Neural cell (in vitro differentiated cells): ENCODE data around the gene EGFL7. TPM values are rescaled to one million over a fixed set of nuclear protein-coding genes. Genes with fewer than 3 reads are reported as not detected.

ENCODE experiments used
- H2AFZ ChIP-seq: fragments of 200-600, 300-800 bp; sonication (generic), shearing (Covaris generic); 2 replicates; pipeline ENCODE4 v1.6.0; 2014; ENCODE audit warnings: low read depth, mild to moderate bottlenecking, antibody characterized with exemption, low read length, moderate library complexity
- H3F3A ChIP-seq: fragments of 200-600 bp; shearing (Covaris generic); 2 replicates; pipeline ENCODE4 v1.6.1; 2016; ENCODE audit warnings: mild to moderate bottlenecking, moderate library complexity, mixed read lengths, antibody characterized with exemption, low read length; ENCODE audit not compliant: insufficient read depth, poor library complexity, severe bottlenecking
- H3K27ac ChIP-seq: fragments of 200-600, 300-800 bp; sonication (generic), shearing (Covaris generic); 2 replicates; pipeline ENCODE4 v1.5.1; 2014; ENCODE audit warnings: mild to moderate bottlenecking, low read length, moderate library complexity
- H3K27me3 ChIP-seq: fragments of 300-800, 200-600 bp; sonication (generic), shearing (Covaris generic); 2 replicates; pipeline ENCODE4 v1.6.0; 2014; ENCODE audit warnings: mild to moderate bottlenecking, low read depth, low read length, moderate library complexity; ENCODE audit not compliant: insufficient read depth
- H3K36me3 ChIP-seq: fragments of 300-800, 200-600 bp; sonication (generic), shearing (Covaris generic); 2 replicates; pipeline ENCODE4 v1.5.1; 2014; ENCODE audit warnings: mild to moderate bottlenecking, antibody characterized with exemption, low read length, moderate library complexity; ENCODE audit not compliant: insufficient read depth
- H3K4me2 ChIP-seq: fragments of 300-800, 200-600 bp; sonication (generic), shearing (Covaris generic); 2 replicates; pipeline ENCODE4 v1.6.0; 2014; ENCODE audit warnings: mild to moderate bottlenecking, low read length
- H3K4me3 ChIP-seq: fragments of 300-800, 200-600 bp; sonication (generic), shearing (Covaris generic); 2 replicates; pipeline ENCODE4 v1.5.1; 2014; ENCODE audit warnings: mild to moderate bottlenecking, low read length, moderate library complexity
- H3K79me2 ChIP-seq: fragments of 200-600 bp; shearing (Covaris generic); replicated peaks from 2 replicates; pipeline ENCODE4 v1.6.0; 2014; ENCODE audit warnings: mild to moderate bottlenecking, low read length, moderate library complexity; ENCODE audit not compliant: insufficient read depth
- H3K9ac ChIP-seq: fragments of 300-800, 200-600 bp; sonication (generic), shearing (Covaris generic); 2 replicates; pipeline ENCODE4 v1.6.1; 2016; ENCODE audit warnings: mild to moderate bottlenecking, low read length, mixed read lengths
- H3K9me2 ChIP-seq: fragments of 200-600 bp; shearing (Covaris generic); 2 replicates; pipeline ENCODE4 v1.6.1; 2016; ENCODE audit warnings: mild to moderate bottlenecking, low read length, mixed read lengths; ENCODE audit not compliant: insufficient read depth
- H3K9me3 ChIP-seq: fragments of 200-600, 300-800 bp; sonication (generic), shearing (Covaris generic); 2 replicates; pipeline ENCODE4 v1.6.1; 2016; ENCODE audit warnings: mild to moderate bottlenecking, mixed run types, low read length, moderate library complexity, mixed read lengths
- H4K20me1 ChIP-seq: fragments of 200-600 bp; shearing (Covaris generic); 2 replicates; pipeline ENCODE4 v1.6.1; 2016; ENCODE audit warnings: mild to moderate bottlenecking, mixed run types; ENCODE audit not compliant: insufficient read depth
- EP300 ChIP-seq: fragments of 450-650 bp; conservative IDR thresholded peaks from 2 replicates; pipeline ENCODE4 v1.6.1; 2014; ENCODE audit warnings: antibody characterized with exemption, mild to moderate bottlenecking, moderate library complexity; ENCODE audit not compliant: poor library complexity, severe bottlenecking
- EZH2 ChIP-seq: fragments of 200-600, 300-800 bp; shearing (Covaris generic), sonication (generic); IDR thresholded peaks from 2 replicates; pipeline ENCODE4 v1.6.1; 2014; ENCODE audit warnings: antibody characterized with exemption, low read length, borderline replicate concordance, mild to moderate bottlenecking; ENCODE audit not compliant: insufficient read depth, poor library complexity, severe bottlenecking
- MXI1 ChIP-seq: fragments of 450-650 bp; conservative IDR thresholded peaks from 2 replicates; pipeline ENCODE4 v1.6.1; 2014; ENCODE audit warnings: antibody characterized with exemption, mild to moderate bottlenecking; ENCODE audit not compliant: poor library complexity, severe bottlenecking
- POLR2AphosphoS5 ChIP-seq: IDR thresholded peaks from 2 replicates; pipeline ENCODE4 v1.6.1; 2012
- RAD21 ChIP-seq: fragments of 450-650 bp; conservative IDR thresholded peaks from 2 replicates; pipeline ENCODE4 v1.6.1; 2014; ENCODE audit warnings: antibody characterized with exemption, mild to moderate bottlenecking, moderate library complexity
- SMC3 ChIP-seq: fragments of 450-650 bp; conservative IDR thresholded peaks from 2 replicates; pipeline ENCODE4 v1.6.1; 2014; ENCODE audit warnings: antibody characterized with exemption, mild to moderate bottlenecking, moderate library complexity; ENCODE audit not compliant: poor library complexity
- TAF1 ChIP-seq: IDR thresholded peaks from 2 replicates; pipeline ENCODE4 v1.6.1; 2012; ENCODE audit warnings: low read depth
- polyA plus RNA-seq: library from polyadenylated mRNA; depleted of rRNA; stranded (reverse); fragments of >200 nt; gene quantifications from 2 replicates; pipeline ENCODE4 v1.2.3, GENCODE V29; 2014
- TF ChIP-seq, protein P1 (sequence below): fragments of 450-650 bp; IDR thresholded peaks from 2 replicates; pipeline ENCODE4 v1.5.1; 2014; ENCODE audit warnings: antibody characterized with exemption, mild to moderate bottlenecking, moderate library complexity; ENCODE audit not compliant: poor library complexity, severe bottlenecking
- TF ChIP-seq, protein P2 (sequence below): IDR thresholded peaks from 2 replicates; pipeline ENCODE4 v1.6.1; 2012; ENCODE audit warnings: borderline replicate concordance

Gene EGFL7
- polyA plus RNA-seq, 1 donor from 2014 or later: 12.5 TPM

DNA sequence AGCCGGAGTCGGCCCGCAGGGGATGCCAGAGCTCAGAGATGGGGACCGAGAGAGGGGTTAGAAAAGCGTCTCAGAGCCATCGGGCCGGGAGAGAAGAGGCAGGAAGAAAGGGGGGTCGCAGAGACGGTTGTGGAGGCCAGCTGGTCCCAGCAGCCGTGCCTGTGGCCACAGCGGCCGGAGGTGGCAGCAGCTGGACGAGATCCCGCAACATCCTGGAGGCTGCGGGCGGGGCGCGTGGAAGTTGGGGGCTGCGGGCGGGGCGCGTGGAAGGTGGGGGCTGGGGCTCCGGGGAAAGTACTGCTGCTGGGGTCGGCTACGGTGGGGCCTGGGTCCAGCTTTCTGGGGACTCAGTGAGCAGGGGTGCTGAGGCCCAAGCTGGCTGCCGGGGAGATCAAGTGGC is 34.4 kb upstream of the EGFL7 start:
- H2AFZ ChIP-seq: no peak overlapping the region
- no peaks in the 10 kb centered on the region for H4K20me1 ChIP-seq
- H3K27ac ChIP-seq: no peak overlapping the region
- no peak overlapping the region for H3K4me2 ChIP-seq
- no peaks in the 10 kb centered on the region for H3K9me2 ChIP-seq
- H3F3A ChIP-seq: no peaks in the 10 kb centered on the region
- no peaks in the 10 kb centered on the region for H3K27me3 ChIP-seq
- no peak overlapping the region for H3K4me3 ChIP-seq
- H3K79me2 ChIP-seq: no peaks in the 10 kb centered on the region
- H3K36me3 ChIP-seq: no peaks in the 10 kb centered on the region
- no peaks in the 10 kb centered on the region for H3K9me3 ChIP-seq
- TF ChIP-seq EZH2: no peak
- TF ChIP-seq RAD21: no peak
- TF ChIP-seq POLR2AphosphoS5: no peak
- TF ChIP-seq, protein P1, sequence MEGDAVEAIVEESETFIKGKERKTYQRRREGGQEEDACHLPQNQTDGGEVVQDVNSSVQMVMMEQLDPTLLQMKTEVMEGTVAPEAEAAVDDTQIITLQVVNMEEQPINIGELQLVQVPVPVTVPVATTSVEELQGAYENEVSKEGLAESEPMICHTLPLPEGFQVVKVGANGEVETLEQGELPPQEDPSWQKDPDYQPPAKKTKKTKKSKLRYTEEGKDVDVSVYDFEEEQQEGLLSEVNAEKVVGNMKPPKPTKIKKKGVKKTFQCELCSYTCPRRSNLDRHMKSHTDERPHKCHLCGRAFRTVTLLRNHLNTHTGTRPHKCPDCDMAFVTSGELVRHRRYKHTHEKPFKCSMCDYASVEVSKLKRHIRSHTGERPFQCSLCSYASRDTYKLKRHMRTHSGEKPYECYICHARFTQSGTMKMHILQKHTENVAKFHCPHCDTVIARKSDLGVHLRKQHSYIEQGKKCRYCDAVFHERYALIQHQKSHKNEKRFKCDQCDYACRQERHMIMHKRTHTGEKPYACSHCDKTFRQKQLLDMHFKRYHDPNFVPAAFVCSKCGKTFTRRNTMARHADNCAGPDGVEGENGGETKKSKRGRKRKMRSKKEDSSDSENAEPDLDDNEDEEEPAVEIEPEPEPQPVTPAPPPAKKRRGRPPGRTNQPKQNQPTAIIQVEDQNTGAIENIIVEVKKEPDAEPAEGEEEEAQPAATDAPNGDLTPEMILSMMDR: no peak
- TF ChIP-seq SMC3: no peak
- no peak overlapping the region for H3K9ac ChIP-seq

DNA sequence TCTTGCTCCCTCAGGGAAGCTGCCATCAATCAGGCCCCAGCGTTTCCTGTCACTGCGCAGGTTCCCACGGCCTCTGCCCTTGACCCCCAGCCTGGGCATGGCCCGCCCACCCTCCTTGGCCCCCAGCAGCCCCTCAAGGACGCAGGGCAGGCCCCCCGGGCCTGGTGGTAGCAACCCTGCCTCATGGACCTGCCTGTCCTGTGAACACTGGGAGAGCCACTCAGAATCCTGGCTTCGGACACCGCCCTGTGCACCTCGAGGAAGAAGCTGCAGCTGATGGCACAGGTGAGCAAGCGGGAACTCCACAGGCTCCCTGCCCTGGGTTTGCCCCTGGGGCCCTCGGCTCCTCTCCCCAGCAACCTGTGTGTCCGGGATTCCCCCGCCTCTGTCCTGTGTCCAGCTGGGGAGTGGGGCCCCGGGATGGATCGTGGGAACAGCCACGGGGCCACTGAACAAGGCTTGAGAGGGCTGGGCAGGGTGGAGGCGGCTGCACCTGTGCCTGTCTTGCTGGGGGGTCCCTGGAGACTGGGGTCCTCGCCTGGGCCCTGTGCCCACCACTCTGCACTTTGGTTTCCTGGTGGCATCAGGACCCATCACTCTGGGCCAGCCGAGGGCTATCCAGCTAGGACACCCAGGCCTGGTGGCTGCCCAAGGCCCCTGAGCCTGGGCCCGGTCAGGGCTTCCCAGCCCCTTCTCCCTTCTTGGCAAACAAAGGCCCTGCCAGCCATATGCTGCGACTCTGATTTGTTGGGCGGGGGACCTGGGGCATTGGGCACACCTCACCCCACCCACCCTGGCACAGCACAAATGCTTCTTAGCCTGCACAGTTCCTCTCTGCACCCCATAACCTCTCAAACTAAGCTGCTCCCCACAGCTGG is 33.5 kb upstream of the EGFL7 start:
- H3K4me2 ChIP-seq: no peak overlapping the region
- TF ChIP-seq EP300: no peak
- TF ChIP-seq MXI1: no peak
- TF ChIP-seq TAF1: no peak
- TF ChIP-seq SMC3: no peak
- no peak for TF ChIP-seq POLR2AphosphoS5
- TF ChIP-seq RAD21: no peak
- TF ChIP-seq, protein P1: no peak
- TF ChIP-seq EZH2: no peak
- TF ChIP-seq, protein P2, sequence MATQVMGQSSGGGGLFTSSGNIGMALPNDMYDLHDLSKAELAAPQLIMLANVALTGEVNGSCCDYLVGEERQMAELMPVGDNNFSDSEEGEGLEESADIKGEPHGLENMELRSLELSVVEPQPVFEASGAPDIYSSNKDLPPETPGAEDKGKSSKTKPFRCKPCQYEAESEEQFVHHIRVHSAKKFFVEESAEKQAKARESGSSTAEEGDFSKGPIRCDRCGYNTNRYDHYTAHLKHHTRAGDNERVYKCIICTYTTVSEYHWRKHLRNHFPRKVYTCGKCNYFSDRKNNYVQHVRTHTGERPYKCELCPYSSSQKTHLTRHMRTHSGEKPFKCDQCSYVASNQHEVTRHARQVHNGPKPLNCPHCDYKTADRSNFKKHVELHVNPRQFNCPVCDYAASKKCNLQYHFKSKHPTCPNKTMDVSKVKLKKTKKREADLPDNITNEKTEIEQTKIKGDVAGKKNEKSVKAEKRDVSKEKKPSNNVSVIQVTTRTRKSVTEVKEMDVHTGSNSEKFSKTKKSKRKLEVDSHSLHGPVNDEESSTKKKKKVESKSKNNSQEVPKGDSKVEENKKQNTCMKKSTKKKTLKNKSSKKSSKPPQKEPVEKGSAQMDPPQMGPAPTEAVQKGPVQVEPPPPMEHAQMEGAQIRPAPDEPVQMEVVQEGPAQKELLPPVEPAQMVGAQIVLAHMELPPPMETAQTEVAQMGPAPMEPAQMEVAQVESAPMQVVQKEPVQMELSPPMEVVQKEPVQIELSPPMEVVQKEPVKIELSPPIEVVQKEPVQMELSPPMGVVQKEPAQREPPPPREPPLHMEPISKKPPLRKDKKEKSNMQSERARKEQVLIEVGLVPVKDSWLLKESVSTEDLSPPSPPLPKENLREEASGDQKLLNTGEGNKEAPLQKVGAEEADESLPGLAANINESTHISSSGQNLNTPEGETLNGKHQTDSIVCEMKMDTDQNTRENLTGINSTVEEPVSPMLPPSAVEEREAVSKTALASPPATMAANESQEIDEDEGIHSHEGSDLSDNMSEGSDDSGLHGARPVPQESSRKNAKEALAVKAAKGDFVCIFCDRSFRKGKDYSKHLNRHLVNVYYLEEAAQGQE: no peak
- no peak overlapping the region for H3K4me3 ChIP-seq
- H3K27ac ChIP-seq: no peak overlapping the region
- H3K9ac ChIP-seq: no peak overlapping the region
- no peaks in the 10 kb centered on the region for H3K9me2 ChIP-seq
- no peaks in the 10 kb centered on the region for H3F3A ChIP-seq
- no peaks in the 10 kb centered on the region for H3K27me3 ChIP-seq
- no peaks in the 10 kb centered on the region for H3K9me3 ChIP-seq
- H2AFZ ChIP-seq: no peak overlapping the region
- H4K20me1 ChIP-seq: no peaks in the 10 kb centered on the region
- no peaks in the 10 kb centered on the region for H3K79me2 ChIP-seq
- H3K36me3 ChIP-seq: no peaks in the 10 kb centered on the region
